ENCODE data around the gene FLACC1. TPM values are rescaled to one million over a fixed set of nuclear protein-coding genes. Genes with fewer than 3 reads are reported as not detected.
"Not testable (repeated sequence)": the region's sequence is repeated elsewhere in the genome, so short reads cannot be mapped to it uniquely, and the experiment has no call there.

The FLACC1 gene
- total RNA-seq = 1 to 10 TPM in 1 of 2 experiments, under 1 TPM in 1; 0.98 to 1.3 TPM

DNA sequence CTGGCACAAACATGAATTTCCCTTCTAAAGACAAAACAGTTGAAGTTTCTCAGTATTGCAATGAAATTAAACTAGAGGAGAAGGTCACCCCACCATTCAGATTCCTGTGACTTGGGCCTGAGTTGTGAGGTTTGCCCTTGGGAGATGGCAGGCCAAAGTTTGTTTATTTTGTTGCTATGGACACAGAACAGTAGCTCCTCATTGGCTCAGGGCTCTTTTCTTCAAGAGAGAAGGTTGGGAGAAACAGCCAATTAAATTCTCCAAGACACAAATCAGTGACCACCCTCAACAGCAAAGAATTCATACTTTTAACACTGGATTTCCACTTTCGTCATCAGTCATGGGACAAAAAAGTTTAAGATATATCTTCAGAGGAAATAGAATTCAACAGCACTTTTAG is at the start of gene FLACC1:
Gene FLACC1, minus strand, starts transcription at position 125 of the 400 bp plus-strand sequence. CDS start 5,941 bp downstream, outside the sequence.
- Mint-ChIP-seq H3K27me3 (no peaks in the 10 kb centered on the region), H3K27ac (no peak within 1 kb of the TSS), H3K4me1 (peaks cover 16% of the 10 kb centered on the region), H3K9me3 (no peaks in the 10 kb centered on the region), H3K36me3 (peaks cover 5% of the 10 kb centered on the region), H3K4me3 (no peak within 1 kb of the TSS)
- DNase-seq = no peak

GRCh38 chr2:201406077-201406662 is 49.0 kb upstream of the FLACC1 start:
- Mint-ChIP-seq H3K4me1 (peaks cover 41% of the 10 kb centered on the region), H3K27ac (peak overlapping the region; percentile 65), H3K4me3 (no peak overlapping the region), H3K36me3 (peaks cover 19% of the 10 kb centered on the region), H3K9me3 (no peaks in the 10 kb centered on the region), H3K27me3 (no peaks in the 10 kb centered on the region)
- no peak for DNase-seq

DNA sequence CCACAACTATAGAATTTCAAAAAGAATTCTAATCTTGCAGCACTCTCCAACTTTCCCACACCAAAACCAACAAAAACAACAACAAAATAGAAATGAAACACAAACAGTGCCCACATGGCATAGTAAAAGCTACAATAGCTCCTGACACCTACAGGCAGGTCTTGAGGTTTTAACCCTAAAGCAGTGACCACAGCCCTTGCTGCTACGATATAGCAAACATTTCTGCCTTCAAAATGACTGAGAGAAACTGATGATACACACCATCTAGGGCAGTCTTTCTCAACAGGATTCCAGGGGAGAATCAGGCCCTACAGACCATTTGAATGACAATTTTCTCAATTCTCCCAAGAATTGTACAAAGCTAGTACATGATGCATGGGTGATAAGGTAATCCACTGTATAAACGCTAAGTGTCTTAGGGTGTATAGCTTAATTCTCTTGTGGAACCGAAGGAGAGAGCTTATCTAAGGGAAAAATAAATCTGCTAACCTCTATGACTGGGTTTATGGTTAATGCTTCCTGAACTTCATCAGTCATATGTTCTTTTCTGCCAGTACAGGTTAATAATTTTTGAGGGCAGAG is 47.6 kb upstream of the FLACC1 start:
- Mint-ChIP-seq H3K27ac (no peak overlapping the region), H3K27me3 (no peaks in the 10 kb centered on the region), H3K9me3 (no peaks in the 10 kb centered on the region), H3K4me1 (peaks cover 44% of the 10 kb centered on the region), H3K36me3 (peaks cover 14% of the 10 kb centered on the region), H3K4me3 (no peak overlapping the region)
- no peak for DNase-seq

- Mint-ChIP-seq H3K4me1 (peaks cover 45% of the 10 kb centered on the region), H3K27me3 (no peaks in the 10 kb centered on the region), H3K27ac (no peak overlapping the region), H3K9me3 (no peaks in the 10 kb centered on the region), H3K4me3 (no peak overlapping the region), H3K36me3 (peaks cover 19% of the 10 kb centered on the region)
- no peak for DNase-seq
Measured at GRCh38 chr2:201403880-201404279, 46.7 kb upstream of the FLACC1 start.

- H3K9me3 Mint-ChIP-seq = no peaks in the 10 kb centered on the region
- no peak for DNase-seq
- peaks cover 19% of the 10 kb centered on the region for H3K36me3 Mint-ChIP-seq
- H3K27ac Mint-ChIP-seq = no peak overlapping the region
- no peaks in the 10 kb centered on the region for H3K27me3 Mint-ChIP-seq
- peaks cover 44% of the 10 kb centered on the region for H3K4me1 Mint-ChIP-seq
- H3K4me3 Mint-ChIP-seq = no peak overlapping the region
Measured at GRCh38 chr2:201402651-201403562, 45.8 kb upstream of the FLACC1 start.

DNA sequence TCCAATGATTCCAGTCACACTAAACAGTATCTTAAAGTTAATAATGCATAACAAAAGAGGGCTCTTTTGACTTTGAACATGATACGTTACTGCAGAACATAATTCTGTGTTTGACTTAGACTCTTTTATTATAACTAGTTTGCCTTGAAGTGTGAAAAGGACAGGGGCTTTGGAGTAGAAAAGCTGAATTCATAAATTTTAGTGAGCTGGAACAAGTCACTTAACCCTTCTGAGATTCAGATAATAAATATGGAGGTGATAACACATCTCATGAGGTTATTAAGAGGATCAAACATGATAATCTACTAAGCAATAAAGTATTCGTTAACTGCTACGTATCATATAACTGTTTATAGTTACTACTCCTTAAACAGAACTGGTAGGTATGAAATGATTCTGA is 44.7 kb upstream of the FLACC1 start:
- peaks cover 37% of the 10 kb centered on the region for H3K4me1 Mint-ChIP-seq
- H3K4me3 Mint-ChIP-seq = no peak overlapping the region
- H3K27me3 Mint-ChIP-seq = no peaks in the 10 kb centered on the region
- no peak for DNase-seq
- H3K9me3 Mint-ChIP-seq = no peaks in the 10 kb centered on the region
- peaks cover 15% of the 10 kb centered on the region for H3K36me3 Mint-ChIP-seq
- H3K27ac Mint-ChIP-seq = no peak overlapping the region

GRCh38 chr2:201396595-201396994 is 39.5 kb upstream of the FLACC1 start:
- Mint-ChIP-seq H3K36me3 (peaks cover 11% of the 10 kb centered on the region), H3K27ac (peak overlapping the region; percentile 16), H3K27me3 (no peaks in the 10 kb centered on the region), H3K4me3 (no peak overlapping the region), H3K4me1 (peaks cover 7% of the 10 kb centered on the region), H3K9me3 (no peaks in the 10 kb centered on the region)
- no peak for DNase-seq

GRCh38 chr2:201383136-201383535 is 26.0 kb upstream of the FLACC1 start:
- H3K27me3 Mint-ChIP-seq = no peaks in the 10 kb centered on the region
- no peak overlapping the region for H3K27ac Mint-ChIP-seq
- H3K4me3 Mint-ChIP-seq = no peak overlapping the region
- H3K36me3 Mint-ChIP-seq = peaks cover 31% of the 10 kb centered on the region
- no peaks in the 10 kb centered on the region for H3K4me1 Mint-ChIP-seq
- no peak for DNase-seq
- H3K9me3 Mint-ChIP-seq = peaks cover 2% of the 10 kb centered on the region

- H3K27ac Mint-ChIP-seq = no peak overlapping the region
- H3K27me3 Mint-ChIP-seq = no peaks in the 10 kb centered on the region
- H3K9me3 Mint-ChIP-seq = peaks cover 2% of the 10 kb centered on the region
- H3K36me3 Mint-ChIP-seq = peaks cover 42% of the 10 kb centered on the region
- DNase-seq = no peak
- no peaks in the 10 kb centered on the region for H3K4me1 Mint-ChIP-seq
- no peak overlapping the region for H3K4me3 Mint-ChIP-seq
Measured at GRCh38 chr2:201378496-201379397, 21.6 kb upstream of the FLACC1 start.

- Mint-ChIP-seq H3K9me3 (peaks cover 2% of the 10 kb centered on the region), H3K4me3 (no peak overlapping the region), H3K27me3 (no peaks in the 10 kb centered on the region), H3K4me1 (no peaks in the 10 kb centered on the region), H3K27ac (no peak overlapping the region), H3K36me3 (peaks cover 46% of the 10 kb centered on the region)
- DNase-seq = no peak
Measured at GRCh38 chr2:201377218-201377617, 20.1 kb upstream of the FLACC1 start.

DNA sequence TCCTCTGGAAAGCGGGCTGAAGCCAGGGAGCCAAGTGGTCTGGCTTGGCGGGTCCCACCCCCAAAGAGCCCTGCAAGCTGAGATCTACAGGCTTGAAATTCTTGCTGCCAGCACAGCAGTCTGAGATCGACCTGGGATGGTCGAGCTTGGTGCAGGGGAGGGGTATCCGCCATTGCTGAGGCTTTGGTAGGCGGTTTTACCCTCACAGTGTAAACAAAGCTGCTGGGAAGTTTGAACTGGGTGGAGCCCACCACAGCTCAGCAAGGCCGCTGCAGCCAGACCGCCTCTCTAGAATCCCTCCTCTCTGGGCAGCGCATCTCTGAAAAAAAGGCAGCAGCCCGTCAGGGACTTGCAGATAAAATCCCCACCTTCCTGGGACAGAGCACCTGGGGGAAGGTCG is 12.6 kb upstream of the FLACC1 start:
- Mint-ChIP-seq H3K27me3 (no peaks in the 10 kb centered on the region), H3K9me3 (peaks cover 15% of the 10 kb centered on the region), H3K27ac (no peak overlapping the region), H3K4me3 (no peak overlapping the region), H3K4me1 (no peaks in the 10 kb centered on the region), H3K36me3 (peaks cover 64% of the 10 kb centered on the region)
- no peak for DNase-seq

- H3K4me3 Mint-ChIP-seq, H3K27ac Mint-ChIP-seq, H3K27me3 Mint-ChIP-seq, DNase-seq, H3K4me1 Mint-ChIP-seq: not testable (repeated sequence)
- H3K36me3 Mint-ChIP-seq = peaks cover 60% of the 10 kb centered on the region
- H3K9me3 Mint-ChIP-seq = peaks cover 15% of the 10 kb centered on the region
Measured at GRCh38 chr2:201369318-201369717, 12.2 kb upstream of the FLACC1 start.

DNA sequence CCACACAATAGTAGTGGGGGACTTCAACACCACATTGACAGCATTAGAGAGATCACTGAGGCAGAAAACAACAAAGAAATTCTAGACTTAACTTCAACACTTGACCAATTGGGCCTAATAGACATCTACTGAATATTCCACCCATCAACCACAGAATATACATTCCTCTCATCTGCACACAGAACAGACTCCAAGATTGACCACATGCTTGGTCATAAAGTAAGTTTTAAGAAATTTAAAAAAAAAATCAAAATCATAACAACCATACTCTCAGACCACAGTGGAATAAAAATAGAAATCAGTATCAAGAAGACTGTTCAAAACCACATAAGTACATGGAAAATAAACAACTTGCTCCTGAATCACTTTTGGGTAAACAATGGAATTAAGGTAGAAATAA is 9.0 kb upstream of the FLACC1 start:
- no peaks in the 10 kb centered on the region for H3K27me3 Mint-ChIP-seq

DNA sequence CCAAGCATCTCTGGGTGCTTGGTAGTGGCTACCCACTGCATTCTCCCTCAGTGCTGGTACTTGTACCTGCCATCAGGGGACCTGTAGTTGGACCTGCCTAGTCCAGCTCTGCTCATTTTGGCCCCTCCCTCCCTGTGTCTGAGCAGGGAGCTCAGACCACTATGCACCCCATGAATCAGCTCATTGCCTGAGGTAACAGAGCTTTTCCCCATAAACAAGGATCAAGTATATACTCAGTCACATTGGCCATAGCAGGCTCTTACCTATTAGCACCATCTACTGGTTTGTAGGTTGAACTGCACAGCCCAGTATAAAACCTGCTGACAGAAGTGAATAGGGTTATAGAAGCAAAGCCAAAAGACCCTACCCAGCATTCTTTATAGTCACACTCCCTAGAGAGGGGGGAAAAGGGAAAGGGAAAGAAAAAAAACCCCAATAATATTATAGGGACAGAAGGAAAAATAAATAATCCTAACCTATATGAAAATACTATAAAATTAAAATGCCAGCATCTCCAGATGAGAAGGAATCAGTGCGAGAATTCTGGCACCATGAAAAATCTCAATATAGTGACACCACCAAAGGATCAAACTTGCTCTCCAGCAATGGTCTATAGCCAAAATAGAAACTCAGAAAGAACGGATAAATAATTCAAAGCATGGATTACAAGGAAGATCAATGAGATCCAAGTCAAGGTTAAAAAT is 6.9 kb upstream of the FLACC1 start:
- Mint-ChIP-seq H3K27me3 (no peaks in the 10 kb centered on the region), H3K36me3 (peaks cover 33% of the 10 kb centered on the region), H3K4me1 (peaks cover 23% of the 10 kb centered on the region), H3K9me3 (peaks cover 14% of the 10 kb centered on the region), H3K27ac (no peak overlapping the region), H3K4me3 (no peak overlapping the region)
- no peak for DNase-seq

More for the DNA sequence above, 9.0 kb upstream of the FLACC1 start:
- peaks cover 14% of the 10 kb centered on the region for H3K9me3 Mint-ChIP-seq
- H3K36me3 Mint-ChIP-seq = peaks cover 45% of the 10 kb centered on the region
- no peak overlapping the region for H3K4me3 Mint-ChIP-seq
- DNase-seq = no peak
- peaks cover 14% of the 10 kb centered on the region for H3K4me1 Mint-ChIP-seq
- no peak overlapping the region for H3K27ac Mint-ChIP-seq

All from activated naive CD8-positive, alpha-beta T cell treated with anti-CD3 and anti-CD28 coated beads for 36 hours (primary cell).